HCT116 (cell line): Measurements from ENCODE around the gene ADAMTS16. TPM values are rescaled to one million over a fixed set of nuclear protein-coding genes. Genes with fewer than 3 reads are reported as not detected.

Source experiments
- ATAC-seq: fragments of 200-7000 bp; cut with Tn5 transposase; 2 replicates; pipeline ENCODE4 v1.9.1; 2020; ENCODE audit warnings: mild to moderate bottlenecking, moderate library complexity
- BruUV-seq: library from RNA; stranded (reverse); fragments of 400-500 nt; replicated peaks from 2 replicates; lab custom pipeline; 2021; lab: Mats Ljungman, UMichigan
- CTCF ChIA-PET: fragments of 300-600 bp; sonication (Branson Sonifier 250); formaldehyde crosslinking; loops from one replicate; lab custom pipeline; 2021; ENCODE audit warnings: antibody characterized with exemption; lab: Charles Lee
- POLR2A ChIA-PET: fragments of 300-600, 350-600 bp; sonication (Branson Sonifier 250); formaldehyde crosslinking; loops from one replicate; lab custom pipeline; 2021; ENCODE audit warnings: antibody characterized with exemption; lab: Charles Lee
- RAD21 ChIA-PET, 2 experiments: fragments of 300-600 bp; sonication (Branson Sonifier 250); formaldehyde crosslinking; loops; one replicate each; lab custom pipeline; 2023; ENCODE audit warnings: low total read pairs in 2 of 2; ENCODE audit not compliant: uncharacterized antibody in 2 of 2, unreplicated experiment in 2 of 2, low non-redundant PET in 1 of 2; lab: Charles Lee
- DNase-seq: peaks from one replicate; pipeline ENCODE4 v3.0.0-alpha.2; 2010; ENCODE audit warnings: low read depth, low spot score
- H2AFZ ChIP-seq: fragments of 200-600 bp; shearing (Covaris generic), sonication (generic); 2 replicates; pipeline ENCODE4 v1.6.1; 2017; ENCODE audit warnings: low read depth, mixed run types, mixed read lengths, antibody characterized with exemption, low read length; ENCODE audit not compliant: poor library complexity, severe bottlenecking
- H3K27ac ChIP-seq: 2 replicates; pipeline ENCODE4 v1.5.1; 2012; ENCODE audit warnings: low read depth, low read length
- H3K27me3 ChIP-seq: fragments of 200-600 bp; sonication (generic); 2 replicates; pipeline ENCODE4 v1.6.1; 2016; ENCODE audit warnings: mixed run types, low read length, mixed read lengths; ENCODE audit not compliant: insufficient read depth
- H3K36me3 ChIP-seq, 2 experiments: fragments of 200-500 bp in 1 of 2; fragments of 200-600 bp in 1 of 2; sonication (Bioruptor generic) in 1 of 2; sonication (generic) in 1 of 2; 2 replicates each; pipeline versions ENCODE4 v1.5.1 to v1.6.1; 2014 to 2016; ENCODE audit warnings: low read length in 2 of 2, inconsistent platforms in 1 of 2, mixed read lengths in 1 of 2, mixed run types in 1 of 2; ENCODE audit not compliant: insufficient read depth in 2 of 2, control insufficient read depth in 1 of 2
- H3K4me1 ChIP-seq, 2 experiments: fragments of 200-600 bp in 1 of 2; sonication (generic) in 1 of 2; 2 replicates each; pipeline versions ENCODE4 v1.5.1 to v1.6.1; 2012 to 2017; ENCODE audit warnings: low read length in 2 of 2, inconsistent platforms in 1 of 2, mild to moderate bottlenecking in 1 of 2, mixed read lengths in 1 of 2, mixed run types in 1 of 2, moderate library complexity in 1 of 2; ENCODE audit not compliant: insufficient read depth in 2 of 2, control insufficient read depth in 1 of 2
- H3K4me2 ChIP-seq: fragments of 200-600 bp; sonication (generic); 2 replicates; pipeline ENCODE4 v1.6.1; 2017; ENCODE audit warnings: mixed run types, low read length, mixed read lengths
- H3K4me3 ChIP-seq, 2 experiments: fragments of 200-600 bp in 1 of 2; sonication (generic) in 1 of 2; replicated peaks in 1 of 2; 2 replicates each; pipeline ENCODE4 v1.5.1; 2011 to 2016; ENCODE audit warnings: low read length in 2 of 2, control low read depth in 1 of 2, low read depth in 1 of 2, mild to moderate bottlenecking in 1 of 2, mixed read lengths in 1 of 2, mixed run types in 1 of 2
- H3K79me2 ChIP-seq: fragments of 200-600 bp; sonication (generic); 2 replicates; pipeline ENCODE4 v1.6.1; 2017; ENCODE audit warnings: mild to moderate bottlenecking, mixed run types, low read length, moderate library complexity, mixed read lengths; ENCODE audit not compliant: insufficient read depth
- H3K9ac ChIP-seq: fragments of 200-600 bp; sonication (generic); 2 replicates; pipeline ENCODE4 v1.6.1; 2016; ENCODE audit warnings: low read length, mixed read lengths
- H3K9me2 ChIP-seq: fragments of 200-600 bp; sonication (generic), shearing (Covaris generic); 2 replicates; pipeline ENCODE4 v1.6.1; 2017; ENCODE audit warnings: mixed run types, mild to moderate bottlenecking, moderate library complexity; ENCODE audit not compliant: insufficient read depth
- H3K9me3 ChIP-seq, 2 experiments: fragments of 200-500 bp in 1 of 2; fragments of 200-600 bp in 1 of 2; sonication (Bioruptor generic) in 1 of 2; sonication (generic) in 1 of 2; 2 replicates each; pipeline ENCODE4 v1.6.1; 2014 to 2017; ENCODE audit warnings: low read length in 2 of 2, mixed read lengths in 2 of 2, inconsistent platforms in 1 of 2, low read depth in 1 of 2, mild to moderate bottlenecking in 1 of 2, mixed run types in 1 of 2, moderate library complexity in 1 of 2; ENCODE audit not compliant: control insufficient read depth in 1 of 2, insufficient read depth in 1 of 2
- H4K20me1 ChIP-seq: fragments of 200-600 bp; sonication (generic), shearing (Covaris generic); 2 replicates; pipeline ENCODE4 v1.6.1; 2017; ENCODE audit warnings: mixed run types, mild to moderate bottlenecking, moderate library complexity; ENCODE audit not compliant: insufficient read depth
- CBX3 ChIP-seq: IDR thresholded peaks from 2 replicates; pipeline ENCODE4 v1.6.1; 2012; ENCODE audit warnings: low read depth
- ELF1 ChIP-seq: IDR thresholded peaks from 2 replicates; pipeline ENCODE4 v1.6.1; 2012; ENCODE audit warnings: low read depth, borderline replicate concordance
- EZH2 ChIP-seq: fragments of 200-600 bp; sonication (generic); IDR thresholded peaks from 2 replicates; pipeline ENCODE4 v1.6.1; 2017; ENCODE audit warnings: antibody characterized with exemption, mixed run types
- JUND ChIP-seq: IDR thresholded peaks from 2 replicates; pipeline ENCODE4 v1.6.1; 2012
- POLR2A ChIP-seq: IDR thresholded peaks from 2 replicates; pipeline ENCODE4 v1.7.0; 2011; ENCODE audit warnings: borderline replicate concordance; ENCODE audit not compliant: insufficient read depth, insufficient read length; ENCODE audit errors: extremely low read depth
- POLR2AphosphoS5 ChIP-seq: IDR thresholded peaks from 2 replicates; pipeline ENCODE4 v1.6.1; 2011; ENCODE audit warnings: mild to moderate bottlenecking, low read depth, low read length, moderate library complexity
- RAD21 ChIP-seq: IDR thresholded peaks from 2 replicates; pipeline ENCODE4 v1.6.1; 2012; ENCODE audit warnings: low read depth, mild to moderate bottlenecking
- SRF ChIP-seq: IDR thresholded peaks from 2 replicates; pipeline ENCODE4 v1.6.1; 2012; ENCODE audit warnings: low read depth
- ZFX ChIP-seq: fragments of 450-650 bp; IDR thresholded peaks from 2 replicates; pipeline ENCODE4 v1.6.1; 2017
- ZNF274 ChIP-seq: fragments of 200-500 bp; sonication (Bioruptor generic); IDR thresholded peaks from 2 replicates; pipeline ENCODE4 v1.6.1; 2014; ENCODE audit warnings: mild to moderate bottlenecking, low read depth, low read length, inconsistent platforms
- intact Hi-C: fragments of 100-400 bp; cut with micrococcal nuclease; formaldehyde crosslinking; loops from 2 replicates; pipeline ENCODE4 v1.10.0; 2022
- total RNA-seq: library from RNA; stranded (reverse); gene quantifications from one replicate; pipeline ENCODE4 v1.2.1, GENCODE V29; 2021; ENCODE audit not compliant: unreplicated experiment
- TF ChIP-seq, protein P1 (sequence below): IDR thresholded peaks from 2 replicates; pipeline ENCODE4 v1.6.1; 2012
- TF ChIP-seq, protein P2 (sequence below): IDR thresholded peaks from 2 replicates; pipeline ENCODE4 v1.6.1; 2012; ENCODE audit warnings: low read depth
- TF ChIP-seq, protein P3 (sequence below): IDR thresholded peaks from 2 replicates; pipeline ENCODE4 v1.6.1; 2011; ENCODE audit warnings: mild to moderate bottlenecking, low read length, moderate library complexity; ENCODE audit not compliant: insufficient replicate concordance; ENCODE audit errors: extremely low read depth

The ADAMTS16 gene
- total RNA-seq, 1 experiment from 2014 or later: 2.4 TPM

DNA sequence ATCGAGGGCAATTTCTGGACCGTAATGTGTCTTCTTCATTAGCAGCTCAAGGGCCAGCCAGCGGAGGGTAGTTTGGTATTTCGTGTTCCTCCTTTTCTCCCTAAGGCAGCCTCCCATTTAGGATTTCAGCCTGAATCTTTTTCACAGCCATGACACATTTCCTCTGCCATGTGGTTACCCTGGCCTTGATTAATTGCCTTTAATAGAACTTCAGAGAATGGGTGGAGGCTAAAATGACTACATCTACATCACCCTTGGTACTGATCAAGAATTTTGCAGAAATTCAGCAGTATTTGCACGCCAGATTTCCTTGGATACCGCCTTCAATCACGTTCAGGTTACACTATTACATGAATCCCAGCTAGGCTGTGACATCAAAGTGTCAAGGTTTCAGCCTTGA is 58.0 kb downstream of the ADAMTS16 start:
- Histone ChIP-seq H3K9me2 (no peaks in the 10 kb centered on the region), H3K79me2 (no peaks in the 10 kb centered on the region), H3K27me3 (no peaks in the 10 kb centered on the region), H3K4me2 (no peak overlapping the region), H2AFZ (no peak overlapping the region), H3K27ac (no peak overlapping the region), H3K9me3 (no peaks in the 10 kb centered on the region), H4K20me1 (no peaks in the 10 kb centered on the region), H3K36me3 (no peaks in the 10 kb centered on the region), H3K9ac (no peak overlapping the region), H3K4me1 (no peaks in the 10 kb centered on the region), H3K4me3 (no peak overlapping the region)
- ChIA-PET RAD21 (no interaction called here), POLR2A (no interaction called here), CTCF (no interaction called here)
- DNase-seq: no peak
- no peak for TF ChIP-seq JUND
- TF ChIP-seq SRF: no peak
- no peak for TF ChIP-seq POLR2A
- no peak for TF ChIP-seq EZH2
- TF ChIP-seq ZNF274: no peak
- no peak for TF ChIP-seq ELF1
- no peak for TF ChIP-seq CBX3
- no peak for TF ChIP-seq RAD21
- TF ChIP-seq, protein P1, sequence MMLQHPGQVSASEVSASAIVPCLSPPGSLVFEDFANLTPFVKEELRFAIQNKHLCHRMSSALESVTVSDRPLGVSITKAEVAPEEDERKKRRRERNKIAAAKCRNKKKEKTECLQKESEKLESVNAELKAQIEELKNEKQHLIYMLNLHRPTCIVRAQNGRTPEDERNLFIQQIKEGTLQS: no peak
- TF ChIP-seq, protein P2, sequence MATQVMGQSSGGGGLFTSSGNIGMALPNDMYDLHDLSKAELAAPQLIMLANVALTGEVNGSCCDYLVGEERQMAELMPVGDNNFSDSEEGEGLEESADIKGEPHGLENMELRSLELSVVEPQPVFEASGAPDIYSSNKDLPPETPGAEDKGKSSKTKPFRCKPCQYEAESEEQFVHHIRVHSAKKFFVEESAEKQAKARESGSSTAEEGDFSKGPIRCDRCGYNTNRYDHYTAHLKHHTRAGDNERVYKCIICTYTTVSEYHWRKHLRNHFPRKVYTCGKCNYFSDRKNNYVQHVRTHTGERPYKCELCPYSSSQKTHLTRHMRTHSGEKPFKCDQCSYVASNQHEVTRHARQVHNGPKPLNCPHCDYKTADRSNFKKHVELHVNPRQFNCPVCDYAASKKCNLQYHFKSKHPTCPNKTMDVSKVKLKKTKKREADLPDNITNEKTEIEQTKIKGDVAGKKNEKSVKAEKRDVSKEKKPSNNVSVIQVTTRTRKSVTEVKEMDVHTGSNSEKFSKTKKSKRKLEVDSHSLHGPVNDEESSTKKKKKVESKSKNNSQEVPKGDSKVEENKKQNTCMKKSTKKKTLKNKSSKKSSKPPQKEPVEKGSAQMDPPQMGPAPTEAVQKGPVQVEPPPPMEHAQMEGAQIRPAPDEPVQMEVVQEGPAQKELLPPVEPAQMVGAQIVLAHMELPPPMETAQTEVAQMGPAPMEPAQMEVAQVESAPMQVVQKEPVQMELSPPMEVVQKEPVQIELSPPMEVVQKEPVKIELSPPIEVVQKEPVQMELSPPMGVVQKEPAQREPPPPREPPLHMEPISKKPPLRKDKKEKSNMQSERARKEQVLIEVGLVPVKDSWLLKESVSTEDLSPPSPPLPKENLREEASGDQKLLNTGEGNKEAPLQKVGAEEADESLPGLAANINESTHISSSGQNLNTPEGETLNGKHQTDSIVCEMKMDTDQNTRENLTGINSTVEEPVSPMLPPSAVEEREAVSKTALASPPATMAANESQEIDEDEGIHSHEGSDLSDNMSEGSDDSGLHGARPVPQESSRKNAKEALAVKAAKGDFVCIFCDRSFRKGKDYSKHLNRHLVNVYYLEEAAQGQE: no peak
- TF ChIP-seq, protein P3, sequence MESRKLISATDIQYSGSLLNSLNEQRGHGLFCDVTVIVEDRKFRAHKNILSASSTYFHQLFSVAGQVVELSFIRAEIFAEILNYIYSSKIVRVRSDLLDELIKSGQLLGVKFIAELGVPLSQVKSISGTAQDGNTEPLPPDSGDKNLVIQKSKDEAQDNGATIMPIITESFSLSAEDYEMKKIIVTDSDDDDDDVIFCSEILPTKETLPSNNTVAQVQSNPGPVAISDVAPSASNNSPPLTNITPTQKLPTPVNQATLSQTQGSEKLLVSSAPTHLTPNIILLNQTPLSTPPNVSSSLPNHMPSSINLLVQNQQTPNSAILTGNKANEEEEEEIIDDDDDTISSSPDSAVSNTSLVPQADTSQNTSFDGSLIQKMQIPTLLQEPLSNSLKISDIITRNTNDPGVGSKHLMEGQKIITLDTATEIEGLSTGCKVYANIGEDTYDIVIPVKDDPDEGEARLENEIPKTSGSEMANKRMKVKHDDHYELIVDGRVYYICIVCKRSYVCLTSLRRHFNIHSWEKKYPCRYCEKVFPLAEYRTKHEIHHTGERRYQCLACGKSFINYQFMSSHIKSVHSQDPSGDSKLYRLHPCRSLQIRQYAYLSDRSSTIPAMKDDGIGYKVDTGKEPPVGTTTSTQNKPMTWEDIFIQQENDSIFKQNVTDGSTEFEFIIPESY: no peak
- no peak for TF ChIP-seq POLR2AphosphoS5
- no peak for TF ChIP-seq ZFX
- intact Hi-C loops: no loop called here
- ATAC-seq: no peak
- no TSS peak for BruUV-seq
